ENCODE data around the gene SOBP.

- TF ChIP-seq POLR2A (IDR thresholded peaks at IDR 0.05) (no peak), CTCF (IDR thresholded peaks at IDR 0.05) (no peak), EP300 (IDR thresholded peaks at IDR 0.05) (no peak)
Observed at GRCh38 chr6:107642095-107642860, 152.4 kb downstream of the SOBP start.
